HCT116 (cell line): ENCODE measurements around the gene PKP2. TPM values are rescaled to one million over a fixed set of nuclear protein-coding genes. Genes with fewer than 3 reads are reported as not detected.

ENCODE experiments used
- ATAC-seq: fragments of 200-7000 bp; cut with Tn5 transposase; 2 replicates; pipeline ENCODE4 v1.9.1; 2020; ENCODE audit warnings: mild to moderate bottlenecking, moderate library complexity
- BruUV-seq: library from RNA; stranded (reverse); fragments of 400-500 nt; replicated peaks from 2 replicates; lab custom pipeline; 2021; lab: Mats Ljungman, UMichigan
- CTCF ChIA-PET: fragments of 300-600 bp; sonication (Branson Sonifier 250); formaldehyde crosslinking; loops from one replicate; lab custom pipeline; 2021; ENCODE audit warnings: antibody characterized with exemption; lab: Charles Lee
- POLR2A ChIA-PET: fragments of 300-600, 350-600 bp; sonication (Branson Sonifier 250); formaldehyde crosslinking; loops from one replicate; lab custom pipeline; 2021; ENCODE audit warnings: antibody characterized with exemption; lab: Charles Lee
- RAD21 ChIA-PET, 2 experiments: fragments of 300-600 bp; sonication (Branson Sonifier 250); formaldehyde crosslinking; loops; one replicate each; lab custom pipeline; 2023; ENCODE audit warnings: low total read pairs in 2 of 2; ENCODE audit not compliant: uncharacterized antibody in 2 of 2, unreplicated experiment in 2 of 2, low non-redundant PET in 1 of 2; lab: Charles Lee
- DNase-seq: peaks from one replicate; pipeline ENCODE4 v3.0.0-alpha.2; 2010; ENCODE audit warnings: low read depth, low spot score
- H2AFZ ChIP-seq: fragments of 200-600 bp; shearing (Covaris generic), sonication (generic); 2 replicates; pipeline ENCODE4 v1.6.1; 2017; ENCODE audit warnings: low read depth, mixed run types, mixed read lengths, antibody characterized with exemption, low read length; ENCODE audit not compliant: poor library complexity, severe bottlenecking
- H3K27ac ChIP-seq: 2 replicates; pipeline ENCODE4 v1.5.1; 2012; ENCODE audit warnings: low read depth, low read length
- H3K27me3 ChIP-seq: fragments of 200-600 bp; sonication (generic); 2 replicates; pipeline ENCODE4 v1.6.1; 2016; ENCODE audit warnings: mixed run types, low read length, mixed read lengths; ENCODE audit not compliant: insufficient read depth
- H3K36me3 ChIP-seq, 2 experiments: fragments of 200-500 bp in 1 of 2; fragments of 200-600 bp in 1 of 2; sonication (Bioruptor generic) in 1 of 2; sonication (generic) in 1 of 2; 2 replicates each; pipeline versions ENCODE4 v1.5.1 to v1.6.1; 2014 to 2016; ENCODE audit warnings: low read length in 2 of 2, inconsistent platforms in 1 of 2, mixed read lengths in 1 of 2, mixed run types in 1 of 2; ENCODE audit not compliant: insufficient read depth in 2 of 2, control insufficient read depth in 1 of 2
- H3K4me1 ChIP-seq, 2 experiments: fragments of 200-600 bp in 1 of 2; sonication (generic) in 1 of 2; 2 replicates each; pipeline versions ENCODE4 v1.5.1 to v1.6.1; 2012 to 2017; ENCODE audit warnings: low read length in 2 of 2, inconsistent platforms in 1 of 2, mild to moderate bottlenecking in 1 of 2, mixed read lengths in 1 of 2, mixed run types in 1 of 2, moderate library complexity in 1 of 2; ENCODE audit not compliant: insufficient read depth in 2 of 2, control insufficient read depth in 1 of 2
- H3K4me2 ChIP-seq: fragments of 200-600 bp; sonication (generic); 2 replicates; pipeline ENCODE4 v1.6.1; 2017; ENCODE audit warnings: mixed run types, low read length, mixed read lengths
- H3K4me3 ChIP-seq, 2 experiments: fragments of 200-600 bp in 1 of 2; sonication (generic) in 1 of 2; replicated peaks in 1 of 2; 2 replicates each; pipeline ENCODE4 v1.5.1; 2011 to 2016; ENCODE audit warnings: low read length in 2 of 2, control low read depth in 1 of 2, low read depth in 1 of 2, mild to moderate bottlenecking in 1 of 2, mixed read lengths in 1 of 2, mixed run types in 1 of 2
- H3K79me2 ChIP-seq: fragments of 200-600 bp; sonication (generic); 2 replicates; pipeline ENCODE4 v1.6.1; 2017; ENCODE audit warnings: mild to moderate bottlenecking, mixed run types, low read length, moderate library complexity, mixed read lengths; ENCODE audit not compliant: insufficient read depth
- H3K9ac ChIP-seq: fragments of 200-600 bp; sonication (generic); 2 replicates; pipeline ENCODE4 v1.6.1; 2016; ENCODE audit warnings: low read length, mixed read lengths
- H3K9me2 ChIP-seq: fragments of 200-600 bp; sonication (generic), shearing (Covaris generic); 2 replicates; pipeline ENCODE4 v1.6.1; 2017; ENCODE audit warnings: mixed run types, mild to moderate bottlenecking, moderate library complexity; ENCODE audit not compliant: insufficient read depth
- H3K9me3 ChIP-seq, 2 experiments: fragments of 200-500 bp in 1 of 2; fragments of 200-600 bp in 1 of 2; sonication (Bioruptor generic) in 1 of 2; sonication (generic) in 1 of 2; 2 replicates each; pipeline ENCODE4 v1.6.1; 2014 to 2017; ENCODE audit warnings: low read length in 2 of 2, mixed read lengths in 2 of 2, inconsistent platforms in 1 of 2, low read depth in 1 of 2, mild to moderate bottlenecking in 1 of 2, mixed run types in 1 of 2, moderate library complexity in 1 of 2; ENCODE audit not compliant: control insufficient read depth in 1 of 2, insufficient read depth in 1 of 2
- H4K20me1 ChIP-seq: fragments of 200-600 bp; sonication (generic), shearing (Covaris generic); 2 replicates; pipeline ENCODE4 v1.6.1; 2017; ENCODE audit warnings: mixed run types, mild to moderate bottlenecking, moderate library complexity; ENCODE audit not compliant: insufficient read depth
- ATF3 ChIP-seq: IDR thresholded peaks from 2 replicates; pipeline ENCODE4 v1.6.1; 2012
- CEBPB ChIP-seq: IDR thresholded peaks from 2 replicates; pipeline ENCODE4 v1.6.1; 2012; ENCODE audit warnings: low read depth
- CTCF ChIP-seq, 3 experiments: fragments of 200-600 bp in 1 of 3; sonication (generic) in 1 of 3; IDR thresholded peaks in 2 of 3; conservative IDR thresholded peaks in 1 of 3; 2 replicates each; pipeline ENCODE4 v1.5.1; 2012 to 2017; ENCODE audit warnings: low read depth in 2 of 3, low read length in 2 of 3, antibody characterized with exemption in 1 of 3, borderline replicate concordance in 1 of 3, control low read depth in 1 of 3, mild to moderate bottlenecking in 1 of 3, mixed read lengths in 1 of 3, mixed run types in 1 of 3, moderate library complexity in 1 of 3; ENCODE audit not compliant: insufficient read depth in 1 of 3
- EGR1 ChIP-seq: IDR thresholded peaks from 2 replicates; pipeline ENCODE4 v1.6.1; 2012; ENCODE audit warnings: low read depth
- ELF1 ChIP-seq: IDR thresholded peaks from 2 replicates; pipeline ENCODE4 v1.6.1; 2012; ENCODE audit warnings: low read depth, borderline replicate concordance
- RAD21 ChIP-seq: IDR thresholded peaks from 2 replicates; pipeline ENCODE4 v1.6.1; 2012; ENCODE audit warnings: low read depth, mild to moderate bottlenecking
- REST ChIP-seq: IDR thresholded peaks from 2 replicates; pipeline ENCODE4 v1.6.1; 2012; ENCODE audit warnings: low read depth
- SIN3A ChIP-seq: IDR thresholded peaks from 2 replicates; pipeline ENCODE4 v1.6.1; 2012; ENCODE audit warnings: low read depth
- SP1 ChIP-seq: IDR thresholded peaks from 2 replicates; pipeline ENCODE4 v1.6.1; 2012; ENCODE audit warnings: low read depth
- SRF ChIP-seq: IDR thresholded peaks from 2 replicates; pipeline ENCODE4 v1.6.1; 2012; ENCODE audit warnings: low read depth
- YY1 ChIP-seq: IDR thresholded peaks from 2 replicates; pipeline ENCODE4 v1.6.1; 2011; ENCODE audit warnings: low read length, low read depth, moderate library complexity, mild to moderate bottlenecking; ENCODE audit not compliant: insufficient replicate concordance; ENCODE audit errors: extremely low read depth
- ZFX ChIP-seq: fragments of 450-650 bp; IDR thresholded peaks from 2 replicates; pipeline ENCODE4 v1.6.1; 2017
- intact Hi-C: fragments of 100-400 bp; cut with micrococcal nuclease; formaldehyde crosslinking; loops from 2 replicates; pipeline ENCODE4 v1.10.0; 2022
- total RNA-seq: library from RNA; stranded (reverse); gene quantifications from one replicate; pipeline ENCODE4 v1.2.1, GENCODE V29; 2021; ENCODE audit not compliant: unreplicated experiment

Gene PKP2
- total RNA-seq, 1 experiment from 2014 or later: 21.5 TPM

GRCh38 chr12:32846053-32846452, 50.5 kb downstream of the PKP2 start:
- CTCF ChIA-PET: no interaction called here
- no TSS peak for BruUV-seq
- H4K20me1 ChIP-seq: no peaks in the 10 kb centered on the region

More at GRCh38 chr12:32846053-32846452, 50.5 kb downstream of the PKP2 start:
- no peaks in the 10 kb centered on the region for H3K4me1 ChIP-seq
- no peak for DNase-seq
- RAD21 ChIA-PET: no interaction called here
- H3K27ac ChIP-seq: no peak overlapping the region
- no peaks in the 10 kb centered on the region for H3K27me3 ChIP-seq
- H3K79me2 ChIP-seq: no peaks in the 10 kb centered on the region
- POLR2A ChIA-PET: no interaction called here
- H3K36me3 ChIP-seq: no peaks in the 10 kb centered on the region; a peak in 1 of 4 replicates
- H3K4me2 ChIP-seq: no peak overlapping the region
- H3K9ac ChIP-seq: no peak overlapping the region
- intact Hi-C loops: no loop called here
- ATAC-seq: no peak
- H3K9me2 ChIP-seq: no peaks in the 10 kb centered on the region
- no peak overlapping the region for H2AFZ ChIP-seq
- TF ChIP-seq EGR1 (no peak), ELF1 (no peak), RAD21 (no peak), ATF3 (no peak), SIN3A (no peak), SP1 (no peak), REST (no peak), YY1 (no peak), CTCF (IDR thresholded peaks at IDR 0.05 in 2 of 3, conservative IDR thresholded peaks at IDR 0.05 in 1 of 3; ENCODE audit: borderline replicate concordance in 1 of 3, insufficient read depth in 1 of 3, low read depth in 2 of 3, low read length in 2 of 3) (no peak), SRF (no peak), CEBPB (no peak), ZFX (no peak)
- no peaks in the 10 kb centered on the region for H3K9me3 ChIP-seq
- H3K4me3 ChIP-seq: no peak overlapping the region
